SK-N-SH (cell line): ENCODE results near the gene ZSCAN20.

Experiments used
- CTCF ChIP-seq: fragments of 200-600 bp; sonication (generic); IDR thresholded peaks from 2 replicates; pipeline ENCODE4 v1.6.1; 2017; ENCODE audit warnings: antibody characterized with exemption, mild to moderate bottlenecking, moderate library complexity
- ELF1 ChIP-seq: IDR thresholded peaks from 2 replicates; pipeline ENCODE4 v1.4.0; 2012
- EP300 ChIP-seq, 2 experiments: IDR thresholded peaks; 2 replicates each; pipeline versions ENCODE4 v1.4.0 to v1.6.1; 2012; ENCODE audit warnings: borderline replicate concordance in 1 of 2, low read depth in 1 of 2, low read length in 1 of 2
- EZH2phosphoT487 ChIP-seq: fragments of 200-600 bp; sonication (generic); IDR thresholded peaks from 2 replicates; pipeline ENCODE4 v1.6.1; 2017; ENCODE audit warnings: low read depth, mixed run types, mild to moderate bottlenecking, antibody characterized with exemption, moderate library complexity, borderline replicate concordance
- FOXM1 ChIP-seq: IDR thresholded peaks from 2 replicates; pipeline ENCODE4 v1.4.0; 2012; ENCODE audit warnings: low read depth, mild to moderate bottlenecking
- GABPA ChIP-seq: IDR thresholded peaks from 2 replicates; pipeline ENCODE4 v1.4.0; 2012; ENCODE audit warnings: low read depth, mild to moderate bottlenecking
- POLR2AphosphoS5 ChIP-seq: IDR thresholded peaks from 2 replicates; pipeline ENCODE4 v1.6.1; 2012; ENCODE audit warnings: low read depth, low read length
- REST ChIP-seq: IDR thresholded peaks from 2 replicates; pipeline ENCODE4 v1.6.1; 2012; ENCODE audit warnings: mild to moderate bottlenecking, low read depth, low read length, moderate library complexity
- SMC3 ChIP-seq: IDR thresholded peaks from 2 replicates; pipeline ENCODE4 v1.6.1; 2012; ENCODE audit warnings: low read depth, low read length, improper control_type of control experiment
- TAF1 ChIP-seq: IDR thresholded peaks from 2 replicates; pipeline ENCODE4 v1.6.1; 2012; ENCODE audit warnings: low read depth, mild to moderate bottlenecking, low read length, moderate library complexity, borderline replicate concordance
- TEAD4 ChIP-seq: IDR thresholded peaks from 2 replicates; pipeline ENCODE4 v1.4.0; 2012; ENCODE audit warnings: mild to moderate bottlenecking, borderline replicate concordance; ENCODE audit not compliant: insufficient read depth
- ZBTB33 ChIP-seq: IDR thresholded peaks from 2 replicates; pipeline ENCODE4 v1.4.0; 2012; ENCODE audit warnings: low read depth, borderline replicate concordance

GRCh38 chr1:33439662-33440061 is 32.8 kb upstream of the ZSCAN20 start:
- TF ChIP-seq SMC3 (no peak), CTCF (no peak), EZH2phosphoT487 (no peak), POLR2AphosphoS5 (no peak), REST (no peak), EP300 (IDR thresholded peaks at IDR 0.05; ENCODE audit: borderline replicate concordance in 1 of 2, low read depth in 1 of 2, low read length in 1 of 2) (no peak), FOXM1 (no peak), GABPA (no peak), TAF1 (no peak), ELF1 (no peak), TEAD4 (no peak), ZBTB33 (no peak)
